ENCODE results near the gene CCNE1. TPM values are rescaled to one million over a fixed set of nuclear protein-coding genes. Genes with fewer than 3 reads are reported as not detected.
A peak's percentile ranks its signal among the peaks of the same experiment; 100 is the strongest.

The CCNE1 gene
- total RNA-seq, 1 experiment from 2014 or later = 26.4 TPM

GRCh38 chr19:29781386-29782259 is 30.2 kb upstream of the CCNE1 start:
- Histone ChIP-seq H3K9me3 (ENCODE audit: control insufficient read depth, insufficient read depth, low read depth, low read length) (no peaks in the 10 kb centered on the region), H3K4me1 (ENCODE audit: control insufficient read depth, insufficient read depth, low read length) (no peaks in the 10 kb centered on the region), H3K27ac (ENCODE audit: low read length) (no peak overlapping the region), H3K36me3 (ENCODE audit: control insufficient read depth, insufficient read depth, low read length) (no peaks in the 10 kb centered on the region), H3K4me3 (ENCODE audit: low read depth in 2 of 2, low read length in 2 of 2) (no peak overlapping the region), H3K27me3 (ENCODE audit: control insufficient read depth, insufficient read depth, low read length) (no peaks in the 10 kb centered on the region)
- CTCF ChIA-PET = no interaction called here
- in situ Hi-C loops (cut with HindIII; ENCODE audit: low pct_unique_long_range_greater_than_20kb, low sequenced_read_pairs) = no loop called here
- intact Hi-C loops (cut with micrococcal nuclease; ENCODE audit: unreplicated experiment) = no loop called here
- BruUV-seq (replicated peaks) = no TSS peak
- TF ChIP-seq SIN3A (IDR thresholded peaks at IDR 0.05; ENCODE audit: borderline replicate concordance, insufficient read depth, low read depth, low read length) = no peak
- no peak for TF ChIP-seq POLR2AphosphoS5 (IDR thresholded peaks at IDR 0.05; ENCODE audit: low read depth, low read length)
- TF ChIP-seq CTCF (IDR thresholded peaks at IDR 0.05) = no peak
- TF ChIP-seq, protein P1, sequence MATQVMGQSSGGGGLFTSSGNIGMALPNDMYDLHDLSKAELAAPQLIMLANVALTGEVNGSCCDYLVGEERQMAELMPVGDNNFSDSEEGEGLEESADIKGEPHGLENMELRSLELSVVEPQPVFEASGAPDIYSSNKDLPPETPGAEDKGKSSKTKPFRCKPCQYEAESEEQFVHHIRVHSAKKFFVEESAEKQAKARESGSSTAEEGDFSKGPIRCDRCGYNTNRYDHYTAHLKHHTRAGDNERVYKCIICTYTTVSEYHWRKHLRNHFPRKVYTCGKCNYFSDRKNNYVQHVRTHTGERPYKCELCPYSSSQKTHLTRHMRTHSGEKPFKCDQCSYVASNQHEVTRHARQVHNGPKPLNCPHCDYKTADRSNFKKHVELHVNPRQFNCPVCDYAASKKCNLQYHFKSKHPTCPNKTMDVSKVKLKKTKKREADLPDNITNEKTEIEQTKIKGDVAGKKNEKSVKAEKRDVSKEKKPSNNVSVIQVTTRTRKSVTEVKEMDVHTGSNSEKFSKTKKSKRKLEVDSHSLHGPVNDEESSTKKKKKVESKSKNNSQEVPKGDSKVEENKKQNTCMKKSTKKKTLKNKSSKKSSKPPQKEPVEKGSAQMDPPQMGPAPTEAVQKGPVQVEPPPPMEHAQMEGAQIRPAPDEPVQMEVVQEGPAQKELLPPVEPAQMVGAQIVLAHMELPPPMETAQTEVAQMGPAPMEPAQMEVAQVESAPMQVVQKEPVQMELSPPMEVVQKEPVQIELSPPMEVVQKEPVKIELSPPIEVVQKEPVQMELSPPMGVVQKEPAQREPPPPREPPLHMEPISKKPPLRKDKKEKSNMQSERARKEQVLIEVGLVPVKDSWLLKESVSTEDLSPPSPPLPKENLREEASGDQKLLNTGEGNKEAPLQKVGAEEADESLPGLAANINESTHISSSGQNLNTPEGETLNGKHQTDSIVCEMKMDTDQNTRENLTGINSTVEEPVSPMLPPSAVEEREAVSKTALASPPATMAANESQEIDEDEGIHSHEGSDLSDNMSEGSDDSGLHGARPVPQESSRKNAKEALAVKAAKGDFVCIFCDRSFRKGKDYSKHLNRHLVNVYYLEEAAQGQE (IDR thresholded peaks at IDR 0.05; ENCODE audit: insufficient read depth in 1 of 2, low read depth in 2 of 2, low read length in 1 of 2) = no peak
- TF ChIP-seq TCF7L2 (IDR thresholded peaks at IDR 0.05; ENCODE audit: low read depth, low read length) = no peak
- DNase-seq (ENCODE audit: low read depth, low spot score) (no peak), ATAC-seq (peak; percentile 21; the same call in 1 of the 2 replicates)
- POLR2A ChIA-PET = no interaction called here

DNA sequence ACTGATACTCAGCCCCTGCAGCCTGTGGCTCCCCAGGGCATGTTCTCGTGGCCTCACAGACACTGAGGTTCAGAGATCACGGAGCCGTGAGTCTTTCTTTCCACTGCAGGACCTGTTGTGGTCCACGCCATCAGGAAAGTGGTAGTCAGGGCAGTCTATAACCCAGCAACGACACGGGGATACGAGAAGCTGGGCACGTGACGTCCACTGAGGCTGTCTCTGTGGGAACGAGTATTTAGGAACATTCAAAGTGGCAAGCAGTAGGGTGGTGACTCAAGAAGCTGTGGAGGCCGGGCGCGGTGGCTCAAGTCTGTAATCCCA is 29.6 kb upstream of the CCNE1 start:
- no TSS peak for BruUV-seq (replicated peaks)
- H3K36me3 ChIP-seq (ENCODE audit: control insufficient read depth, insufficient read depth, low read length) = no peaks in the 10 kb centered on the region
- POLR2A ChIA-PET = interaction anchor here (0.6 kb wide), 1 partner anchor 32 kb away, joined by 3 read pairs; no protein-coding TSS in a partner anchor

More for the DNA sequence above, 29.6 kb upstream of the CCNE1 start:
- CTCF ChIA-PET = no interaction called here
- ATAC-seq (no peak), DNase-seq (ENCODE audit: low read depth, low spot score) (no peak)
- no peaks in the 10 kb centered on the region for H3K4me1 ChIP-seq (ENCODE audit: control insufficient read depth, insufficient read depth, low read length)
- no peak overlapping the region for H3K27ac ChIP-seq (ENCODE audit: low read length)
- TF ChIP-seq POLR2AphosphoS5 (IDR thresholded peaks at IDR 0.05; ENCODE audit: low read depth, low read length) (no peak), CTCF (IDR thresholded peaks at IDR 0.05) (no peak), SIN3A (IDR thresholded peaks at IDR 0.05; ENCODE audit: borderline replicate concordance, insufficient read depth, low read depth, low read length) (no peak), TCF7L2 (IDR thresholded peaks at IDR 0.05; ENCODE audit: low read depth, low read length) (no peak)
- TF ChIP-seq, protein P1 (IDR thresholded peaks at IDR 0.05; ENCODE audit: insufficient read depth in 1 of 2, low read depth in 2 of 2, low read length in 1 of 2) = no peak
- in situ Hi-C loops (cut with HindIII; ENCODE audit: low pct_unique_long_range_greater_than_20kb, low sequenced_read_pairs) = no loop called here
- H3K4me3 ChIP-seq (ENCODE audit: low read depth in 2 of 2, low read length in 2 of 2) = no peak overlapping the region
- H3K9me3 ChIP-seq (ENCODE audit: control insufficient read depth, insufficient read depth, low read depth, low read length) = no peaks in the 10 kb centered on the region
- no peaks in the 10 kb centered on the region for H3K27me3 ChIP-seq (ENCODE audit: control insufficient read depth, insufficient read depth, low read length)
- intact Hi-C loops (cut with micrococcal nuclease; ENCODE audit: unreplicated experiment) = no loop called here
